T-helper 9 cell (primary cell): Measurements from ENCODE around the gene VAMP2.

Experiments
- DNase-seq: peaks from one replicate; pipeline ENCODE4 v3.0.0-alpha.2; 2020

Gene VAMP2

DNA sequence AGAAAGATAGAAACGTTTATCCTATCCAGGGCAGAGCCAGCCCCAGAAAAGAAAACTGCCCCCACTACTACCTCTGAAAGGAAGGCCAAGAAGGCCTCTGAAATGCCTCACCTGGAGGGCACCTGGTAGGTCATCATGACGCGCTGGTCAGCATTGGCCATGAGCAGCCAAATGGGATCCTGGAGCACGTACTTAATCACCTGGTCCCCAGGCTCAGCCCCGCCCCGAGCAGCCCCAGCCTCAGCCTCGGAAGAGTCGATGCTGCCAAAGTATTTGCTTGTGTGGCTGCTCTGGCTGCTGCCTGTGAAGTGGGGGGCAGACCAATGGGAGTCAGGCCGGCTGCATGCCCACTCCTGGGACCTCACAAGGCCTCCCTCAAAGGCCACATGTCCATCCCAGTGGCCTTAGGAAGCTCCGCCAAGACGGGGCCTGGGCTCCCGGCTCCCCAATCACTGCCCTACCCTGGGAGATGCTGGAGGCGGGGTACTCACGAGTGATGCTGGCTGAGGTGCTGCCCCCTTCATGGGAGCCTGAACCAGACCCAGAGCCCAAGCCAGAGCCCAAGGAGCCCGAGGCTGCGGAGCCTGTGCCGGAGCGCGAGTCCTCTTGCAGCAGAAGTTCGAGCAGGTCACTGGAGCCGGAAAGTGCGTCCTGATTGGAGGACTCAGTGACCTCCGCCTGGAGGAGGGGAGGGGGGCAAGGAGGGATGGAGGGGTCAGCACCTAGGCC lies 20.4 kb downstream of the VAMP2 start:
- DNase-seq = no peak

DNA sequence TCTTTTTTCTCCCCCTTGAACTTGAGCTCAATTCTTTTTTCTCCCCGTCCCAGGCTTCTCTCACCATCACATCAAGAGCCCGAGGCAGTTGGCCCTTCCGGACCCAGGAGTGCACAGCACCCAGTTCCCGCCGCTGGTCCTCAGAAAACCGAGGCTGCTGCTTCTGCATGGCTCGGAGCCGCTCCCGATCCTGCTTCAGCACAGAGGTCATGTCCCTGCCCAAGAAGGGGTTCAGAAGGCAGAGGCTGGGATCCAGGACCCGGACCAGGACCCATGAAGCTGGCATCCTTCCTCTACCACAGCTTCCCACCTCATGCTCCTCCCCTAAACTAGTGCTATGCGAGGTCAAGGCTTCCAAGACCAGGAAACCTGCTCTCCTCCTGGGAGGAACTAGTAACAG lies 21.0 kb downstream of the VAMP2 start:
- no peak for DNase-seq

DNA sequence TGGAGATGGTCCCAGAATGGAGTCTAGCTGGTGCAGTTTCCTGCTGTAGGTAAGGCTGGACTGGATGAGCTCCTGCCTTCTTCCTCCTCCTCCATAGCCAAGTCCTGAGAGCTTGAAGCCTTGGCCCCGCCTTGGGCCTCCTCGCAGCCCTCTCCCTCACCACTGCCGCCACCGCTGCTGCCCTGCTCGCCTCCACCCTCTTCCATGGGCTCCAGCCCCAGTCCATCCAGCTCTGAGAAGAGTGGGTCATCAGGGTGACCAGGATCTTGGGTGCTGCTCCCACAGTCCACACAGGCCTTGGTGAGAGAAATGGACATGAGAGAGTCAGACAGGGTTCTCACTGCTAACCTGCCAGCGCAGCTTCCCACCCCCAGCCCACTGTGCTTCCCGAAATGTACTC lies 21.7 kb downstream of the VAMP2 start:
- DNase-seq = no peak

DNA sequence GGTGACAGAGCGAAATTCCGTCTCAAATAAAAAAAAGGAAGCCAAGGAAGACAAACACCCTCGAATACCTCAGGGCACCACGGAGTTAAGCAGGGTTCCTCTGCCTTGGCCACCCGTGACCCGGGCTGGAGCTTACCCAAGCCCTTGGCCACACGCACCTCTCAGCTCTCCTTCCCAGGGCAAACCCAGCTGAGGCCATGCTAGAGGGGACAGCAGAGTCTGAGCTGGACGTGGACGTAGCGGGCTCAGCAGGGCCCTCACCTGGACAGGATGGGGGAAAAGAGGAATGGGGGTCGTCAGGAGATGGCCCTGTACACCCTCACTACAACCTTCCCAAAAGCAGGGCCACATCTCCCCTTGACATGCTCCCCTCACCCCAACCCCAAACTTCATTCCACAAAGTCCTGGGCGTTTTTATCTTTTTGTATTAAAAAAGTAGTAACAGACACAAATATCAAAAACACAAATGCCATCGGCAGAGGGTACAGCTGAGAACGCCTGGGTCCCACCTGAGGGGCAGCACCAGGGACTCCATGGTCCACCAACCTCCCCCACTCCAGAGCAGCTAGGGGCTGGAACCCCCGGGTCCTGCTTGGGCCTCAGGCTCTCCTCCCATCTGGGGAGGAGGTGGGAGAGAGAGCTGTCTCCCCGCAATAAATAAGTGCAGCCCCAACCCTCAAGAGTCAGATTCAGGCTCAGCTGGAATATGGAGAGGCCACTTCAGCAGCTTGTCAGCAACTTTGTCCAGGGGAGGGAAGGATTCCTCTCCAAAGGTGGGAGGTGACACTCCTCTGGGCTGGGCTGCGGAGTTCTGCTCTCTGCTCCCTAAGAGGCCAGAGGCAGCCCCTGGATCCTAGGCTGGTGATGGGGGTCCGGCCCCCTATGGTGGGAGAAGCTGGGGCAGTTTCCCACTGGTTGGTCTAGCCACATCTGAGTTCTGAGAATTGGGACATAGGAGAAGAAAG lies 22.4 kb downstream of the VAMP2 start:
- DNase-seq = no peak

DNA sequence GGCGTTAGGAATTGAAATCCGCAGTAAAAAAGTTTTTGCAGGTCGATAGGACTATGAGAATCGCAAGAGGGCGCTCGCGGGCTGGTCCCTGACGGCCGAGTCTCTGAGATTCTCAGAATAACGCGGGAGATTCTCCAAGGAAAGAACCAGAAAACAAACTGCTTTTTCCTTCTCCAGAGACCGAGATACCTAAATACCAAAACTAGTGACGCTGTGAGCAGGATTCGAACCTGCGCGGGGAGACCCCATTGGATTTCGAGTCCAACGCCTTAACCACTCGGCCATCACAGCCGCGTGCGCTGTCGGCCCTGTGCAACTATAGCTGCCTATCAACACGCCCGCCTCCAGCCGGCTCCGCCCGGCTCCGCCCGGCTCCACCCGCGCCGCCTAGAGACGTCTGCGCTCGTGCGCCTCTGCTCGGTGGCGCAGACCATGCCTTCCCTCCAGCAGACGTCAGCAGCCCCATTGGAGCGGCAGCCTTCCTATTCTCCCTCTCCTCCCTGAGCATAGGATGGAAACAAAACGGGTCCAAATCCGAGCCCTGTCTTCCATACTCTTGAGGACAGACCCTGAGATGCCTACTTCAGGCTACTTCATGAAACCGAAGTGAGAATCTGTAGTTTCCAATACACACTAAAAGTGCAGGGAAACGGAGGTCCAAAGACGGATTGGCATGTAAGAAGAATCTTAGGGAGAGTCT lies 23.9 kb downstream of the VAMP2 start:
- DNase-seq = peak; percentile 90

DNA sequence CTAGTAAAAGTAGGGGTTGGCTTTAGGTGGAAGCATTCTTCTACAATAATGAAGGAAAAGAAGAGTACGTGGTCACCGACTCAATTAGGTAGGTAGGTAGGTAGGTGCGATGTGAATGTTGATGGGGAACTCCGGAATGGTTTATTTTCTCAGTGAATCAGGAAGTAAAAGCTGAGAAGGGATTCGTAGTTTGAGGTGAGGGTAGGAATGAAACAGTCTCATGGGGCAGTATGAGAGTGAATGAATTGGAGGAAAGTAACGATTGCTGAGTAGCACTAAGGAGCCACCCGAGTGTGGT lies 24.4 kb downstream of the VAMP2 start:
- DNase-seq = no peak

DNA sequence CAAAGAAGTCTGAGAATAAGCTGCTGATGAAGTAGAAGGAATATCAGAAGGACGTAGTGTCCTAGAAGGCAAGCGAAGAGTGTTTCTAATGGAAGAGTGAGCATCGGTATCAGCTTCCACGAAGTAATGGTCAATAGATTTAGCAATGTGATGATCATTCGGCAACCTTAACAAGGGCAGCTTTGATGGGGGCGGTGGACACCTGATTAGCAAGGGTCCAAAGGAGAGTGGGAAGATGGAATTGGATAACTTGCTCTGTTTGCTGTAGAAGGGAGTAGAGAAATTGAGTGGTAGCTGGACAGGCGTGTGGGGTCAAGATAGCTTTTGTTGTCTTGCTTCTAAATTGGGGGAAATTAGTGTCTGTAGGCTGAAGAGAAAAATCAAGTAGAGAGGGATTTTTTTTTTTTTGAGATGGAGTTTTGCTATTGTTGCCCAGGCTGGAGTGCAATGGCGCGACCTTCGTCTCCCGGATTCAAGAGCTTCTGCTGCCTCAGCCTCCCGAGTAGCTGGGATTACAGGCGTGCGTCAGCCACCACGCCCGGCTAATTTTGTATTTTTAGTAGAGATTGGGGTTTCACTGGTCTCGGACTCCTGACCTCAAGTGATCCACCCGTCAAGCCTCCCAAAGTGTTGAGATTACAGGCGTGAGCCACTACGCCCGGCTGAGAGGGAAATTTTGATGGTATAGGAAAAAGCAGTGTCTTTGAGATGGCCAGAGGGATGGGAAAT lies 24.9 kb downstream of the VAMP2 start:
- DNase-seq = no peak

DNA sequence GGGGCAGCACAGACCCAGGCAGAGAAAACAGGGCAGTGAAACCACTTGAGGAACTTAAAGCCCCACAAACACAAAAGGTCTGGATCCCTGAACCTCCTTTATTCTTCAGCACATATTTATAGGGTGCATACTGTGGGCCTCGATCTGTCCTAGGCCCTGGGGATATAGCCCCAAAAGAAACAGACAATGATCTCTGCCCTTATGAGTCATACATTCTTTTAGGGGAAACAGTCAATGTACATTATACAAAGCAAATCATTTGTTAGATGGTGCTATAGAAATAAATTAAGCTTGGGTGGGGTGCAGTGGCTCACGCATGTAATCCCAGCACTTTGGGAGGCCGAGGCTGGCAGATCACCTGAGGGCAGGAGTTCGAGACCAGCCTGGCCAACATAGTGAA lies 28.8 kb downstream of the VAMP2 start:
- DNase-seq = no peak

DNA sequence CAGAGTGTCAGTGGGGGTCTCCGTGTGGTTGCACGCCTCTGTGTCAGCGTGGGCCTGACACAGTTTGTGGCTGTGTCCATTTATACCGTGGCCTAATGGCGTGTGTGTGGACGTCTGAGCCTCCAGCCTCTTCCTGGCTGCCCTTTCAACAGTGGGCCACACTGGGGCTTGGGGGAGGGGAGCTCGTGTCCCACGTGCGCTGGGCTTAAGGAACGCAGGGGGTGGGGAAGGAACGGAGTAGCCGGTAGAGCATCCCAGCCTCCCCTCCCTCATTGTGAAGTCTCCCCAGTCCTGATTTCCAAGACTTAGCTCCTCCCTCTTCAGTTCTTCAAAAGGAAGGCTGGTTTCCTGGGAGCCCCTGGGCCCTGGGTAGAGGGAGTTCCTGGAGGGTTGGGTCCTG lies 29.3 kb downstream of the VAMP2 start:
- DNase-seq = no peak

DNA sequence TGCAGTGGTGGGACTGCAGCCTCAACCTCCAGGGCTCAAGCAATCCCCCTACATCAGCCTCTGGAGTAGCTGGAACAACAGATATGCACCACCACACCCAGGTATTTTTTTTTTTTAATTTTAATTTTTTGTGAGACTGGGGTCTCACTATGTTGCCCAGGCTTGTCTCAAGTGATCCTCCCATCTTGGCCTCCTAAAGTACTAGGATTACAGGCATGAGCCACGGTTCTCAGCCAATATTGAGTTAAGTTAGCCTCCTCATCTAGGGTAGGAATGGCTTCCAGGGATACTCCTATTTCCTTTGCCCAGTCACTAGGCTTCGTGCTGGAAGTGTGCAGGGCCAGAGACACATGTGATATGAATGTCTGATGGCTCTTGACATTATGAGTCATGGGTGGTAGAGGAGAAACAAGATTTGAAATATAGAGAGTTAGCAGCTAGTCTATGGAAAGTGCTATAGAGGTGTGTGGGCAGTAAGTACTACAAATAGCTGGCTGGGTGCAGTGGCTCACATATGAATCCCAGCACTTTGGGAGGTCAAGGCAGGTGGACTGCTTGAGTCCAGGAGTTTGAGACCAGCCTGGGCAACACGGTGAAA lies 30.8 kb downstream of the VAMP2 start:
- DNase-seq = no peak

DNA sequence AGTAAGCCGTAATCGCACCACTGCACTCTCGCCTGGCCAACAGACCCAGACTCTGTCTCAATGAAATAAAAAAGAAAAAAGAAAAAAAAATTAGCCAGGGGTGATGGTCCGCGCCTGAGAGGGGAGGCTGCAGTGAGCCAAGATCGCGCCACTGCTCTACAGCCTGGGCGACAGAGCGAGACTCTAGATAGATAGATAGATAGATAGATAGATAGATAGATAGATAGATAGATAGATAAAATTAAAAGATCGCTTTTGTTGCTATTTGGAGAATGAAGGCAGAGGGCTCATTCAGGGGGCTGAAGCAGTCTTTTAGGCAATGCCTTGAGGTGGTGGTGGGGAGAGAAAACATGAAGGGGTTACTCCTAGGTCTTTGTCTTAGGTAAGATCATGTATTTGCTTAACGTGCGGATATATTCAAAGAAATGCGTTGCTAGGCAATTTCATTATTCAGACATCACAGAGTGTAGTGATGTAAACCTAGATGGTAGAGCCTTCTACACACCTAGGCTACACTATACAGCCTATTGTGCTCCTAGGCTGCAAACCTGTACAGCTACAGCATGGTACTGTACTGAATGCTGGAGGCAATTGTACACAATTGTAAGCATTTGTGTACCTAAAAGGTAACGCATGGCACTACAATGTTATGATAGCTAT lies 34.5 kb downstream of the VAMP2 start:
- no peak for DNase-seq

DNA sequence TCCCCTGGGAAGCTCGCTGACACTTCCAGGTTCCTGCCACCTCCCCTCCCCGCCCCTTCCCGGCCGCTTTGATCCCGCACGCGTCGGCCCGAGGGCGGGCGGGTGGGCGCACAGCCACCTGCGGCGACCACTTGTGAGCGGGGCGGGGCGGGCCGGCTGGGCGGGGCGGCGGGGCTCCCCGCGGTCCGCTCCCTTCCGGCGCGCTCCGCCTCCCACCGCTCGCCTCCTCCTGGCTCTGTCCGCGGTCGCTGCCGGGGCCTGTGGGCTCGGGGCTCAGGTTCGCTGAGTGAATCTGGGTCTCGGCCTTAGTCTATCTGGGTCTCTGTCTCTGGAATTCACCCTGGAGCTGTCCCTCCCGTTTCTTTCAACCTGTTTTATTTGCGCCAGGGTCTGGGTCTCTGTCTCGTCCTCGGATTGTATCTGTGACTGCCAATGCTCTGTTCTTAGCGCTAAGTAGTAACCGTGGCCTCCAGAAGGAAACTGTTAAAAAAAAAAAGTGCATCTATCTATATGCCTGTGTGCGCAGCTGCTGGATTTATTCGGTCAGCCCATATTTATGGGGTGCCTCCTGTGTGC lies 36.2 kb downstream of the VAMP2 start:
- DNase-seq = no peak

DNA sequence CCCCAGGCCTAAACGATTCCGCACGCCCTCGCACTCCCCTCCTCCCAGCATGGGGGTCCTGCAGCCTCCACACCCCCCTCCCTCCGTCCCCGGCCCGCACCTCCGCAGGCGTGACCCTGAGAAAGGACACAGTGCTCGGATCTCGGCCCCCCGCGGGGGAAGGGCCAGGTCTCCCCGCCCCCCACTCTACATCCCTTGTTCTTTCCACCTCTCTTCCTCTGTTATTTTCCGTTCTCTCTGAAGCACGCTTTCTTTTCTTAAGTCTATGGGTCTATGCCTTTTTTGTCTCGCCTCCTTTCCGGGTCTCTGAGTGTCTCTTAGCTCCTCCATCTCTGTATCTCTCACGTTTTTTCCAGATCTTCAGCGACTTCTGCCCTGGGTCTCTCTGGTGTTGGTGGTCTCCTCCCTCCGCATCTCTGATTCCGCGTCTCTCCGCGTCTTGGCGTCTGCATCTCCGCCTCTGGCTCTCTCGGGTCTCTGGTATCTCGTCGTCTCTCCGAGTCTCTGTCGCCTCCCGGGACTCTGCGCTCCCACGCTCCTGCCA lies 36.7 kb downstream of the VAMP2 start:
- DNase-seq = no peak

DNA sequence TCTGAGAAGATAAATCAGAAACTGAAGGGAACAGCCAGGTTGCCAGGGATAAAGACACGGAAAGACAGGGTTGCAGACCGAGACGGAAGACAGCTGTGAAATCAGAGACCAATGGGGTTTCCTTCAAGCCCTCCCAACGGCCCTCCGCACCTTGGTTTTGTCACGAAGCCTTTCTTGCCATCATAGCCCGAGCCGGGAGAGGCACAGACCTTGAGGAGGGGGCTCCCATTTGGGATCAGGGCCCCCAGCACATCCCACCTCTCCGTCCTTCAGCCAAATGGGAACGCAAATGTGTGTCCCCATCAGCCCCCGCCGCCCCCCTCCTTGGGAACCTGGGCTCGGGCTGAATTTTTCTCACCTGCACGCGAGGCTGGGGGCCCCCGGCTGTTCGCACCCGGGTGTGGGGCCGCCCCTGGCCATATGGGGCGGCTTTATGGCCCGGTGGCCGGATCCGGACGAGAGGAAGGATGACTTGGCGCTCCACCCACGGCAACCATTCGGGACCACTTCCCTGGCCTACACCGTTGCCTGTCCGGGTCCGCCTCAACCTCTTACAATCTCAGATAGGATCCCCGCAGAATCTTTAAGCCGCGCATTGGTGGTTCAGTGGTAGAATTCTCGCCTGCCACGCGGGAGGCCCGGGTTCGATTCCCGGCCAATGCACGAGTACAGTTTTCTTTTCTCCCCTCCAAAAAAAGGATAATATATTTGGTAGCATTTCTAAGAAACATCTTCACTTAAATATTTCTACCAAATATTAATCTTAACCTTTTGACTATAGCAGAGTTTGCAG lies 37.4 kb downstream of the VAMP2 start:
- DNase-seq = peak; percentile 84

DNA sequence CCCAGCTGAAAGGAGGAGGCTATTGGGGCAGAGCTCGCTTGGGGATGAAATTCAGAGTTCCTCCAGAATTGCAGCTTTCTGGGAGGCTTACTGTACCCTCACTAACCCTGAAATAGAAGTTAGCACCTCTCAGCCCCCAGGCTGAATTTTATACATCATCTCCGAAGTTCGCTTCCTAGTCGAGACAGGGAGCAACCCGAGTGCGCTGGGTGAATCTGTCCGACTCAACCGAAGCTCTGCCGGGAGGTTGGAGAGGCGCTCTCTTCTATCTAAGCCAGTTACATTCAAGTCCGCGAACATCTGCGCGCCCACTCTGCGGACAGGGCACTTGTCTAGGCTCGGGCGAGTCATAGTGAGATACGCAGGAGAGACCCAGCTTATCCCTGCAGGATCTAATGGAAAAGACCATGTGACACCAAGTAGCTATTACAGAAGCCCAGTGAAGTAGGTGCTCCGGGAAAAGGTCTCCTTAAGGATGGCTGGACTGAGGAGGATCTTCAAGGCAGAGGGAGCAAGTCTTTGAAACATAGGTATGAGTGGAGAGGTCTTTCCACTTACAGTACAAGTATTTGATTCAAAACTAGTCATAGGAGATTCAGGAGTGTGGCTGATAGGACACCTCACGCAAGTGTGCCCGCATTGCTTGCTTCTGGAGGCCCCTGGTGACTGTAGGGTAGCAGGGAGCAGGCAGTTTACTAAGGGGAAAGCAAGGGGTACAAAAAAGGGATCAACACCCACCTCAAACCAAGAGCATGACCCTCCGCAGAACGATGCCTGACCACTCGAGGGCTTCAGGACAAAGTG lies 38.2 kb downstream of the VAMP2 start:
- no peak for DNase-seq

DNA sequence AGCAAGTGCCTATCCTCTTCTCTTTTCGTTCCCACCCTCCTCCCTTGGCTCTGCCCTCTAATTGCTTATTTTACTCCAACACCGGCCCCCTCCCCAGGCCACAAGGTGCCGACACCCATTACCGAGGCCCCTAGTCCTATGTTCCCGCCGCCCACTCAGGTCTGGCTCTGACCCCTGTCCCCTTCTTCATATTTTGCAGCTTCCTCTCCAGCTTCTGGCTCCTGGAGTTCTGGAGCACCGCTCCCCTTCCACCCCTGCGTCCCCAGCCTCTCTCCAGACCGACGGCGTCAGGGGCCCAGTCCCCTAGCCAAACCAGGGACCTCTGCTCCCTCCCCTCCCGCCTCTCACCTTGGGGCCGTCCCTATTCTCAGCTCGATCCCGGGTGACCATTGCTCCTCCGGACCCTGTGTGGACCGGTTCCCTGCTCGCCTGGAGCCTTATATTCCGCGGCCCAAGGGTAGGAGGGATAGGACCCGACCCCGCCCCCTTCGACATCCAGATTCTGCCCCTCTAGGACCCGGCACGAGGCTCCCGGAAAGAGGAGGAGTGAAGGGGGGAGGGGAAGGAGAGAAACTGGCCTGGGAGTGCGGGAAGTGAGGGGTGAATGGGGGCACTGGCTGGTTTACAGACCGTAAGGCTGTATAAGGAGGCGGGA lies 38.9 kb downstream of the VAMP2 start, which contains the start of gene HES7:
Gene HES7, minus strand, starts transcription at position 412 of the 655 bp plus-strand sequence. Its CDS starts 22 bp downstream, at position 390.
- DNase-seq = no peak

DNA sequence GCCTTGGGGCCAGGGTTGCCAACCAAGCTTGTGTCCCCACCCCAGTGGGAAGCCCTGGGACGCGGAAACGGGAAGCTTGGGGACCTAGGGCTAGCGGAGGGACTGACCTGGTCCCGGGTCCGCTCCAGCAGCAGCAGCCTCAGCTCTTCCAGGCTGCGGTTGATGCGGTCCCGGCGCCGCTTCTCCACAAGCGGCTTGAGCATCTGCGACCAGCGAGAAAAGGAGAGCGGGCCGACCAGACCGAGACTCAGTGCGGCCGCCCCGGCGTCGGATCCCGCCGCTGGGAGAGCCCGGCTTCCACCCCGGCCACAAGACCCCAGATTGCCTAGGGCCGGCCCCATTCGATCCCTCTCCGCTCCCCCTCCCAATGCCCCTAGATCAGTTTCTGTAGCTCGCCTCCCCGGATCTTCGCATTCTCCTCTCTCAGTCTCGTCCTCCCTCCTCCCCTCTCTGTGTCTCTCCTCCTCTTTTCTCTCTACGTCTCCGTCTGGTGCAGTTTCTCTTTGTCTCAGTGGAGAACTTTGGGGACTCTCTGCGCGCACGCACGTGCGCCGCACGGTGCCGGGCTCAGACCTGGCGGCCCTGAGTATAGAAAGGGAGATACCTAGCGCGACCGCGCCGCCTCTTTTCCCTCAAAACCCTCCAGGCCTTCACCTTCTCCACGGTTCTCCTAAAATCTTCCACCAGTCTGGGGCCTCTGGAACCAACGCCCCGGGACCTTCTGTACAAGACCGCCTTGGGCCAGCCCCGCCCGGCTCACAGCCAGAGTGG lies 39.6 kb downstream of the VAMP2 start:
- no peak for DNase-seq

DNA sequence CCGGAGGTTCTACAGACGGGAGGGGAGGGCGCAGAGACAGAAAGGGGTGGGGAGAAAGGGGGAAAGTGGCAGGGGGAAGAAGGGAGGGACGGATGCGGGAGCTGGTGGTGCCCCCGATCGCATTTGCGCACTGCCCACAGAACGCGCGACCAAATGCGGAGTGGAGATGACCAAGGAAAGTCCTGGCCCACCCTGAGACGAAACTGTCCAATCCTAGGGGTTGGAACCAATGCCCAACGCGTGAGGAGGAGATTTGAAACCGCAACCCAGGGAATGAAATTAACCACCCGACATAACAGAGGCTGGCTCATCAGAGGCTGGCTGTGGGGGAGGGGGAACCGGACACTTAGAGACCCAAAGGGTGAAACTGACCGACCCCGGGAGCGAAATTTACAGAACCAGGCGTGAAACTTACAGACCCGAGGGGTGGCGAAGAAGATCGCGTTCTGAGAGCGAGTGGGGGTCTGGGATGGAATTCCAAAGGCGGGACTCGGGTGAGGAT lies 40.3 kb downstream of the VAMP2 start:
- no peak for DNase-seq
